Naive thymus-derived CD8-positive, alpha-beta T cell (primary cell): Measurements from ENCODE around the gene PTGES3. TPM values are rescaled to one million over a fixed set of nuclear protein-coding genes. Genes with fewer than 3 reads are reported as not detected.
A peak's percentile ranks its signal among the peaks of the same experiment; 100 is the strongest.
"Not testable (repeated sequence)": the region's sequence is repeated elsewhere in the genome, so short reads cannot be mapped to it uniquely, and the experiment has no call there.

ENCODE experiments used
- ATAC-seq, 2 donors: fragments of 150-1000 bp; cut with Tn5 transposase in 1 of 2; sonication (Bioruptor Pico), chemical (Tn5 transposase) in 1 of 2; 1 replicate in 1 of 2; 2 replicates in 1 of 2; pipeline ENCODE4 v1.10.0; 2021; ENCODE audit warnings: mild to moderate bottlenecking in 2 of 2, moderate library complexity in 2 of 2
- POLR2A ChIA-PET: fragments of 350-600 bp; sonication (Branson Sonifier 250); formaldehyde crosslinking; loops from one replicate; lab custom pipeline; 2021; ENCODE audit warnings: antibody characterized with exemption; lab: Charles Lee
- DNase-seq, 10 donors: peaks; one replicate each; pipeline versions ENCODE4 v3.0.0 to v3.0.0-alpha.2; 2020 to 2022
- H3K27ac Mint-ChIP-seq, 10 donors: one replicate each; pipeline ENCODE4 v1.8.0; 2020 to 2022; ENCODE audit warnings: mild to moderate bottlenecking in 10 of 10, mixed read lengths in 10 of 10, moderate library complexity in 4 of 10, inconsistent platforms in 1 of 10
- H3K27me3 Mint-ChIP-seq, 5 donors: one replicate each; pipeline ENCODE4 v1.8.0; 2021 to 2022; ENCODE audit warnings: mixed read lengths in 5 of 5
- H3K36me3 Mint-ChIP-seq, 3 donors: one replicate each; pipeline ENCODE4 v1.8.0; 2020 to 2022; ENCODE audit warnings: mixed read lengths in 3 of 3, mild to moderate bottlenecking in 2 of 3, inconsistent platforms in 1 of 3
- H3K4me1 Mint-ChIP-seq, 4 donors: one replicate each; pipeline ENCODE4 v1.8.0; 2021 to 2022; ENCODE audit warnings: mixed read lengths in 4 of 4
- H3K4me3 Mint-ChIP-seq, 10 donors: one replicate each; pipeline ENCODE4 v1.8.0; 2020 to 2022; ENCODE audit warnings: mild to moderate bottlenecking in 10 of 10, mixed read lengths in 10 of 10, moderate library complexity in 6 of 10, inconsistent platforms in 1 of 10
- H3K9me3 Mint-ChIP-seq, 9 donors: one replicate each; pipeline ENCODE4 v1.8.0; 2020 to 2022; ENCODE audit warnings: mixed read lengths in 9 of 9, mild to moderate bottlenecking in 3 of 9, inconsistent platforms in 1 of 9, moderate library complexity in 1 of 9
- polyA plus RNA-seq, 3 donors: library from polyadenylated mRNA; unstranded; fragments of 300-500 nt; fragmentation: Illumina TruSeq; gene quantifications; one replicate each; pipeline ENCODE4 v1.2.3, GENCODE V29; 2021
- total RNA-seq, 8 experiments: library from RNA in 2 of 8; stranded (reverse) in 2 of 8; gene quantifications; one replicate each; pipeline ENCODE4 v1.2.3 and lab custom pipeline; 2021 to 2026

Gene PTGES3
- total and polyA plus RNA-seq, 5 experiments from 2014 or later, result 179 to 236 (median 229) TPM

DNA sequence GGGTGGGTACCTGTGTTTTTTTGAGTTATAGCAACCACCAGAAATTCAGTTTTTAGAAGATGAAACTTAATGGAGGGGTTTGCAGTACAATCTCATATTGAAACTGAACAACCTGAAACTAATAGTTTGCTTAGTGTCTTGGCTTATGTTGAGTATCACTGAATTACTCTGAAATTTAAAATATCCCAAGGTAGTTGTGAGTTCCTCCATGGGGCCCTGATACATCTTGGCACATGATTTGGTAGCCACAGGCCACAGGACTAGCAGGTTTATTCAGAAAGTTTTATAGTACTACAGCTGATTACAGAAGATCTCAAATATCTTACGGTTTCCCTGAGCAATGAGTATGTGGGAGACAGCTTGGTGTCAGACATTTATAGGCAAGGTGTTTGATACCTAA, 10.4 kb downstream of the PTGES3 start:
- H3K36me3 Mint-ChIP-seq, result peaks cover 0 to 50% (median 4%) of the 10 kb centered on the region in 3 donors
- peak overlapping the region; percentile 35 to 85 (median 78) for H3K27ac Mint-ChIP-seq
- POLR2A ChIA-PET, result interaction anchor here (0.7 to 7.5 kb wide), 5 partner anchors 10 to 387 kb away, joined by 3 to 71 read pairs (median 3); partner anchors contain the start of gene PTGES3
- peak overlapping the region in 5 of 10 donors; percentile 15 to 58 (median 39) for H3K4me3 Mint-ChIP-seq
- no peaks in the 10 kb centered on the region for H3K9me3 Mint-ChIP-seq
- DNase-seq, result no peak
- no peaks in the 10 kb centered on the region for H3K27me3 Mint-ChIP-seq
- peak; percentile 8 to 22 for ATAC-seq
- peaks cover 20 to 77% (median 60%) of the 10 kb centered on the region in 4 donors for H3K4me1 Mint-ChIP-seq

DNA sequence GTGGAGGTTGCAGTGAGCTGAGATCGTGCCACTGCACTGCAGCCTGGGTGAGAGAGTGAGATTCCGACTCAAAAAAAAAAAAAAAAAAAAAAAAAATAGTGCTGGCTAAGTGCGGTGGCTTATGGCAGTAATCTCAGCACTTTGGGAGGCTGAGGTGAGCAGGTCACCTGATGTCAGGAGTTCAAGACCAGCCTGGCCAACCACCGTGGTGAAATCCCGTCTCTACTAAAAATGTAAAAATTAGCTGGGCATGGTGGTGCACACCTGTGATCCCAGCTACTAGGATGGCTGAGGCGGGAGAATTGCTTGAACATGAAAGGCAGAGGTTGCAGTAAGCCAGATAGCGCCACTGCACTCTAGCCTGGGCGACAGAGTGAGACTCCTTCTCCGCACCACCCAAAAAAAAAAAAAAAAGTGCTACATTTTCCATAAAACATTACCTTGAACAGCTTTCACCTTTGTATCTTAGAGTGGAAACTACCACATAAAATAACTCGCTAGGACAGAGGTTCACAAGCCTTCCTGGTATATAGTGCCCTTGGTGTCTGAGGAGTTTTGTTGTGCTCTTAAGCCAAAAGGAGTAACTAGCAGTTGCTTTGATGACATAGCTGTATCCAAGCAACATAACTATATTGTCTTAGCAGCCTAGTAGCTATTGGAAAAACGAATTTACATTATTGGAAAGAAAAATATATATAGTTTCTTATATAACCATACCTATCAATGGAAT, 11.1 kb downstream of the PTGES3 start:
- Mint-ChIP-seq H3K27ac (peak overlapping the region; percentile 37 to 86 (median 64)), H3K36me3 (peaks cover 0 to 53% (median 6%) of the 10 kb centered on the region in 3 donors), H3K4me1 (peaks cover 20 to 76% (median 60%) of the 10 kb centered on the region in 4 donors), H3K9me3 (no peaks in the 10 kb centered on the region), H3K27me3 (no peaks in the 10 kb centered on the region), H3K4me3 (peak overlapping the region in 8 of 10 donors; percentile 4 to 48 (median 38))
- POLR2A ChIA-PET, result interaction anchor here (0.7 to 7.5 kb wide), 7 partner anchors 10 to 387 kb away, joined by 3 to 71 read pairs (median 3); partner anchors contain the start of gene PTGES3
- ATAC-seq (peak; percentile 67 to 75), DNase-seq (peak in 2 of 10 donors; percentile 18 to 20)

DNA sequence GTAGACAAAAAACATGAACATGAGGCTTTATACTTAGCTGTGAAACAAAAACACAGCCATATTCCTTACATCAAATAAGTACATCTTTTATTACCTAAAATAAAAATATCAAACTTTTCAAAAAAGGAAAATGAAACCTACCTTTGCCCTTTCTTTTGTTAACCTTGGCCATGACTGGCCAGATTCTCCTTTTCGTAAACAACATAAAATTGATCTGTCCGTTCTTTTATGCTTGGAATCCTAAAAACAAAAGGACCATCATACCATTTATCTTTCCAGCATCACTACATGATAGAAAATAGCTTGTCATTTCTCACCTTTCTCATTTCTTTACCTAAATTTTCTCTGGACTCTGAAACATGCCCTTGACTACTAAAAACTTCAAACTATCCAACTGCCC, 16.5 kb downstream of the PTGES3 start:
- H3K4me3 Mint-ChIP-seq, result peak overlapping the region in 1 of 10 donors; percentile 34
- H3K9me3 Mint-ChIP-seq, result no peaks in the 10 kb centered on the region
- DNase-seq (no peak), ATAC-seq (no peak)
- peaks cover 12 to 54% (median 40%) of the 10 kb centered on the region in 4 donors for H3K4me1 Mint-ChIP-seq
- no peaks in the 10 kb centered on the region for H3K27me3 Mint-ChIP-seq
- peak overlapping the region in 3 of 10 donors; percentile 43 to 53 (median 51) for H3K27ac Mint-ChIP-seq
- peaks cover 4 to 76% (median 14%) of the 10 kb centered on the region in 3 donors for H3K36me3 Mint-ChIP-seq
- POLR2A ChIA-PET, result interaction anchor here (1.4 to 1.8 kb wide), 2 partner anchors 14 to 17 kb away, joined by 3 to 13 read pairs; partner anchors contain the start of gene PTGES3

DNA sequence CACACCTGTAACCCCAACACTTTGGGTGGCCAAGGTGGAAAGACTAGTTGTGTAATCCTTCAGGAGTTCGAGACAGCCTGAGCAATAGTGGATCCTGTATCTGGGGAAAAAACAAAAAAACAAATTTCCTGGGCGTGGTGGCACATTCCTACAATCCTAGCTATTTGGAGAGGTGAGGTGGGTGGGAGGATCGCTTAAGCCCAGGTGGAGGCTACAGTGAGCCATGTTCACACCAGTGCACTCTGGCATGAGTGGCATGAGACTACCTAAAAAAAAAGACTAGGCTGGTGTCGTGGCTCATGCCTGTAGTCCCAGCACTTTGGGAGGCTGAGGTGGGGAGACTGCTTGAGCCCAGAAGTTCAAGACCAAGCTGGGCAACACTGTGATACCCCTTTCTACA, 17.2 kb downstream of the PTGES3 start:
- peaks cover 4 to 78% (median 17%) of the 10 kb centered on the region in 3 donors for H3K36me3 Mint-ChIP-seq
- H3K4me3 Mint-ChIP-seq, result no peak overlapping the region
- POLR2A ChIA-PET, result interaction anchor here (1.0 to 1.8 kb wide), 4 partner anchors 14 to 53 kb away, joined by 3 to 13 read pairs (median 4); partner anchors contain the start of gene PTGES3
- DNase-seq (no peak), ATAC-seq (no peak)
- peaks cover 8 to 49% (median 33%) of the 10 kb centered on the region in 4 donors for H3K4me1 Mint-ChIP-seq
- H3K27ac Mint-ChIP-seq, result peak overlapping the region in 6 of 10 donors; percentile 3 to 78 (median 41)
- no peaks in the 10 kb centered on the region for H3K9me3 Mint-ChIP-seq
- no peaks in the 10 kb centered on the region for H3K27me3 Mint-ChIP-seq

DNA sequence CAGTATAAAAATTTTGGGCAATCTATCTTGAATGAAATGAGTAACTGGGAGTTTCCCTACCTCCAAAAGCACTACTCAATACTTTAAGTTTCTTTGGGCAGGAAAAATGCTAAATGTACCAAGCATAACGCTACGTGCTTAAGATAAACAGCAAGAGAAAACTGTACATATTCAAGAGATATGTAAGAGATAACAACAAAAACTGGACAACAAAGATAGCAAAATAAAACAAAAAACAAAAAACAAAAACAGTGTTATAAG, 20.0 kb downstream of the PTGES3 start:
- ATAC-seq (no peak), DNase-seq (no peak)
- POLR2A ChIA-PET, result interaction anchor here (2.0 kb wide), 1 partner anchor 20 kb away, joined by 6 read pairs; the partner anchor contains the start of gene PTGES3
- Mint-ChIP-seq H3K4me1 (peaks cover 6 to 31% (median 22%) of the 10 kb centered on the region in 4 donors), H3K36me3 (peaks cover 5 to 93% (median 20%) of the 10 kb centered on the region in 3 donors), H3K4me3 (no peak overlapping the region), H3K27ac (peak overlapping the region in 4 of 10 donors; percentile 22 to 60 (median 32)), H3K27me3 (no peaks in the 10 kb centered on the region), H3K9me3 (no peaks in the 10 kb centered on the region)

DNA sequence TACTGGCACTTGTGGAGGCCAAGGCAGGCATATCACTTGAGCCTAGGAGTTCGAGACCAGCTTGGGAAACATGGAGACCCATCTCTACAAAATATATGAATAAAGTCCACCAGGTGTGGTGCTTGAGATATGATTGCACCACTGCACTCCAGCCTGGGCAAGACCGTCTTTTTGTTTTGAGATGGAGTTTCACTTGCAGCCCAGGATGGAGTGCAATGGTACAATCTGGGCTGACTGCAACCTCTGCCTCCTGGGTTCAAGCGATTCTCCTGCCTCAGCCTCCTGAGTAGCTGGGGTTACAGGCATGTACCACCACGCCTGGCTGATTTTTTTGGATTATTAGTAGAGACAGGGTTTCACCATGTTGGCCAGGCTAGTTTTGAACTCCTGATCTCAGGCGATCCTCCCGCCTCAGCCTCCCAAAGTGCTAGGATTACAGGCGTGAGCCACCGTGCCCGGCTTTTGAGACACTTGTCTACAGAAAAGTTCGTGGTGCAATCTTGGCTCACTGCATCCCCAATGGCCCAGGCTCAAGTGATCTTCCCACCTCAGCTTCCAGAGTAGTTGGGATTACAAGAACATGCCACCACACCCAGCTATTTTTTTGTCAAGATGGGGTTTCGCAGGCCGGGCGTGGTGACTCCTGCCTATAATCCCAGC, 26.0 kb downstream of the PTGES3 start:
- peak overlapping the region in 4 of 10 donors; percentile 21 to 62 (median 52) for H3K27ac Mint-ChIP-seq

DNA sequence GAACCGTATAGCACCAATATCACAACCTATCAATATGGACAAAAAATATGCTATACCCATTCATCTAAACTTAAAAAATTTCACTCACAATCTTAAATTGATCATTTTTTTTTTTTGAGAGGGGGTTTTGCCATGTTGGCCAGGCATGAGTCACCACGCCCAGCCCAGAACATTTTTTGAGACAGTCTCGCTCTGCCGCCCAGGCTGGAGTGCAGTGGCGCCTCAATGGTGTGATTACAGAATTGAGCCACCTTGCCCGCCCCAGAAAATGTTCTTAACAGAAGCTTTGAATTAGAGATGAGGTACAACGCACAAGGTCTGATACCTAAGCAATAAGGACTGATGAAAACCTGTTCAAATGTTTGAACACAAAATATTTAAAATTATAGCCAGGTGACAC, 26.5 kb downstream of the PTGES3 start:
- Mint-ChIP-seq H3K9me3 (no peaks in the 10 kb centered on the region), H3K27ac (peak overlapping the region in 3 of 10 donors; percentile 22 to 44 (median 27)), H3K4me3 (no peak overlapping the region), H3K36me3 (peaks cover 4 to 43% (median 6%) of the 10 kb centered on the region in 3 donors), H3K27me3 (no peaks in the 10 kb centered on the region), H3K4me1 (peaks cover 0 to 2% (median under 1%) of the 10 kb centered on the region in 4 donors)
- peak in 1 of 2 donors; percentile 33 for ATAC-seq
- POLR2A ChIA-PET, result interaction anchor here (1.0 to 2.9 kb wide), 4 partner anchors 11 to 32 kb away, joined by 3 to 10 read pairs (median 5); partner anchors contain the start of gene PTGES3
- DNase-seq, result no peak

More for the DNA sequence above, 26.0 kb downstream of the PTGES3 start:
- DNase-seq (no peak), ATAC-seq (peak; percentile 12 to 22)
- peaks cover 0 to 2% (median under 1%) of the 10 kb centered on the region in 4 donors for H3K4me1 Mint-ChIP-seq
- POLR2A ChIA-PET, result interaction anchor here (0.6 to 2.9 kb wide), 5 partner anchors 11 to 875 kb away, joined by 3 to 10 read pairs (median 7); partner anchors contain the start of gene PTGES3
- no peak overlapping the region for H3K4me3 Mint-ChIP-seq
- H3K36me3 Mint-ChIP-seq, result peaks cover 4 to 45% (median 6%) of the 10 kb centered on the region in 3 donors
- no peaks in the 10 kb centered on the region for H3K9me3 Mint-ChIP-seq
- no peaks in the 10 kb centered on the region for H3K27me3 Mint-ChIP-seq

DNA sequence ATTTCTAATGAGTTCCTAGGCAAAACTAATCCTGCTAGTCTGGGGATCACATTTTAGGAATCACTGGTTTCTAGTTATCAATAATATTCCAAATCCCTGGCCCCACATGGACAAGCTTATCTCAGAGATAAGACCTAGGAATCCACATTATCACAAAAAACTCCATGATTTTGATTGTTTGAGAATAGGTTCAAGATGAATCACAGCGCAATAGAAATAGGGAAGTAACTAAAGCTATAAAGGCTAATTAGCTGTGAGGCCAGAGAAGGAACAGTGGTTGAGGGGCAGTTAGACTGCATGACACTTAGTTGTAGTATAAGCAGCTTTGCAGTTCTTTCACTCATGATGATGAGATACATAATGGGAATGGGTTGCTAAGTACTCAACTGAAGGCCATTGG, 29.2 kb downstream of the PTGES3 start:
- POLR2A ChIA-PET, result interaction anchor here (0.6 to 1.0 kb wide), 3 partner anchors 11 to 65 kb away, joined by 3 to 6 read pairs (median 4); no protein-coding TSS in a partner anchor
- H3K4me3 Mint-ChIP-seq, result no peak overlapping the region
- H3K36me3 Mint-ChIP-seq, result peaks cover 2 to 17% (median 7%) of the 10 kb centered on the region in 3 donors
- peaks cover 0 to 14% (median 0%) of the 10 kb centered on the region in 9 donors for H3K9me3 Mint-ChIP-seq
- H3K27me3 Mint-ChIP-seq, result no peaks in the 10 kb centered on the region
- H3K4me1 Mint-ChIP-seq, result peaks cover 0 to 2% (median under 1%) of the 10 kb centered on the region in 4 donors
- DNase-seq, result no peak
- H3K27ac Mint-ChIP-seq, result peak overlapping the region in 2 of 10 donors; percentile 2 to 56
- no peak for ATAC-seq

DNA sequence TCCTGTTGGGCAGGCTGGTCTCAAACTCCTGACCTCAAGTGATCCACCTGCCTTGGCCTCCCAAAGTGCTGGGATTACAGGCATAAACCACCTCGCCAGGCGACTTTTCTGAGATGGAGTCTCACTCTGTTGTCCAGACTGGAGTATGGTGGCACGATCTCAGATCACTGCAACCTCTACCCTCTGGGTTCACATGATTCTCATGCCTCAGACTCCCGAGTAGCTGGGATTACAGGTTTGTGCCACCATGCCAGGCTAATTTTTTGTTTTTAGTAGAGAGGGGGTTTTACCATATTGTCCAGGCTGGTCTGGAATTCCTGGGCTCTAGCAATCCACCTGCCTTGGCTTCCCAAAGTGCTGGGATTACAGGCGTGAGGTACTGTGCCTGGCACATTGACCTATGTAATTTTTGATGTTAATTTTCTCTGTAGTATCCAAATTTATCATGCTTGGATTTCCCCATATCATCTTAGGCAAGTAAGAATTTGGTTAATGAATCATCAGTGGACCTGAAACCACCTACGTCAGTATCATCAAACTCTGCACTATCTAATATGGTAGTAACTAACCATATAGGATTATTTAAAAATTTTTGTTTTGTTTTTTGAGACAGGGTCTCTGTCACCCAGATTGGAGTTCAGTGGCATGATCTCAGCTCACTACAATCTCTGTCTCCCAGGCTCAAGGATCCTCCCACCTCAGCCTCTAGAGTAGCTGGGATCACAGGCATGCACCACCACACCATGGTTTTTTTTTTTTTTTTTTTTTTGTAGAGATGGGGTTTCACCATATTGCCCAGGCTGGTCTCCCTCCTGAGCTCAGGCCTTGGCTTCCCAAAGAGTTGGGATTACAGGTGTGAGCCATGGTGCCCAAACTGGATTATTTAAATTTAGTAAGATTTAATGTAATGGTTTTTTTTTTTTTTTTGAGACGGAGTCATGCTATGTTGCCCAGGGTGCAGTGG, 30.4 kb downstream of the PTGES3 start:
- ATAC-seq (no peak), DNase-seq (no peak)
- Mint-ChIP-seq H3K4me3 (no peak overlapping the region), H3K9me3 (peaks cover 0 to 21% (median 9%) of the 10 kb centered on the region in 9 donors), H3K27me3 (no peaks in the 10 kb centered on the region), H3K4me1 (peaks cover 0 to 2% (median 0%) of the 10 kb centered on the region in 4 donors), H3K36me3 (peaks cover 6 to 14% (median 7%) of the 10 kb centered on the region in 3 donors), H3K27ac (peak overlapping the region in 1 of 10 donors; percentile 1)
- POLR2A ChIA-PET, result interaction anchor here (0.6 to 1.1 kb wide), 4 partner anchors 9 to 151 kb away, joined by 3 to 4 read pairs (median 3); no protein-coding TSS in a partner anchor

DNA sequence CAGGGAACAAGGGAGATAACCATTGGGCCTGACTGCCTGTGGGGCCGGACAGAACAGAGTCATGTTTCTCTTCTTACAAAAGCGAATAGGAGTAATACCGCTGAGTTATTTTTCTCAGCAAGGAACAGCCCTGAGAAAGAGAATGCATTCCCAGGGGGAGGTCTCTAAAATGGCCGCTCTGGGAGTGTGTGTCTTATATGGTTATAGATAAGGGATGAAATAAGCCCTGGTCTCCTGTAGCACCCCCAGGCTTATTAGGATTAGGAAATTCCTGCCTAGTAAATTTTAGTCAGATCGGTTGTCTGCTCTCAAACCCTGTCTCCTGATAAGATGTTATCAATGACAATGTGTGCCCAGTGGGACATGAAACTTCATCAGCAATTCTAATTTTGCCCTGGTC, 34.3 kb downstream of the PTGES3 start:
- ATAC-seq, DNase-seq, H3K4me3 Mint-ChIP-seq, H3K27ac Mint-ChIP-seq, H3K27me3 Mint-ChIP-seq, H3K4me1 Mint-ChIP-seq: not testable (repeated sequence)
- POLR2A ChIA-PET, result interaction anchor here (0.7 kb wide), 1 partner anchor 415 kb away, joined by 3 read pairs; no protein-coding TSS in a partner anchor
- peaks cover 0 to 28% (median 9%) of the 10 kb centered on the region in 9 donors for H3K9me3 Mint-ChIP-seq
- peaks cover 0 to 14% (median 9%) of the 10 kb centered on the region in 3 donors for H3K36me3 Mint-ChIP-seq

DNA sequence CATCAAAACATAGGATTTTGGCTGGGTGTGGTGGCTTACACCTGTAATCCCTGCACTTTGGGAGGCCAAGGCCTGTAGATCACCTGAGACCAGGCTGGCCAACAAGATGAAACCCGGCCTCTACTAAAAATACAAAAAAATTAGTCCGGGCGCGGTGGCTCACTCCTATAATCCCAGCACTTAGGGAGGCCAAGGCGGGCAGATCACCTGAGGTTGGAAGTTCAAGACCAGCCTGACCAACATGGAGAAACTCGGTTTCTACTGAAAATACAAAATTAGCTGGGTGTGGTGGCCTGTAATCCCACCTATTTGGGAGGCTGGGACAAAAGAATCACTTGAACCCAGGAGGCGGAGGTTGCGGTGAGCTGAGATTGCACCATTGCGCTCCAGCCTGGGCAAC, 40.1 kb downstream of the PTGES3 start:
- ATAC-seq, result not testable (repeated sequence)

More for the DNA sequence above, 40.1 kb downstream of the PTGES3 start:
- DNase-seq, H3K9me3 Mint-ChIP-seq, H3K27me3 Mint-ChIP-seq: not testable (repeated sequence)
- Mint-ChIP-seq H3K36me3 (peaks cover 4 to 23% (median 8%) of the 10 kb centered on the region in 3 donors), H3K4me3 (peak overlapping the region in 1 of 10 donors; percentile 60), H3K4me1 (peaks cover 11 to 34% (median 27%) of the 10 kb centered on the region in 4 donors), H3K27ac (peak overlapping the region in 5 of 10 donors; percentile 27 to 82 (median 73))
- POLR2A ChIA-PET, result interaction anchor here (1.2 to 3.9 kb wide), 4 partner anchors 9 to 78 kb away, joined by 3 to 74 read pairs (median 46); partner anchors contain the start of genes NACA and PTGES3
